ENCODE measurements around the gene ZNF831.

ZNF831 gene

DNA sequence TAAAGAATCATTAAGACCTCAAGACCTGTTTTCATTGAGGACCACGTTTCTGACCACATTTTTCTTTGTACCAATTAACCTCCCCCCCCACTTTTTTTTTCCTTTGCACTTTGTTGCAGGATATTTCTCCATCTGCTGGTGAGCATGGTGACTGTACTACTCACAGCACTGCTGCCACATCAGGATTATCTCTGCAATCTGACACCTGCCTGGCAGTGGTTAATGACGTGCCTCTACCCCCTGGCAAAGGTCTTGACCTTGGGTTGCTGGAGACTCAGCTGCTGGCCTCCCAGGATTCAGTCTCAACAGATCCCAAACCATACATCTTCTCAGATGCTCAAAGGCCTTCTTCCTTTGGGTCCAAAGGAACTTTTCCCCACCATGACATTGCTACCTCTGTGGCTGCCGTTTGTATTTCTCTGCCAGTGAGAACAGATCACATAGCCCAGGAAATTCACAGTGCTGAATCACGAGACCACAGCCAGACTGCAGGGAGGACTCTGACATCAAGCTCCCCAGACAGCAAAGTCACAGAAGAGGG lies 90.2 kb downstream of the ZNF831 start:
- DNase-seq = peak; percentile 27

DNA sequence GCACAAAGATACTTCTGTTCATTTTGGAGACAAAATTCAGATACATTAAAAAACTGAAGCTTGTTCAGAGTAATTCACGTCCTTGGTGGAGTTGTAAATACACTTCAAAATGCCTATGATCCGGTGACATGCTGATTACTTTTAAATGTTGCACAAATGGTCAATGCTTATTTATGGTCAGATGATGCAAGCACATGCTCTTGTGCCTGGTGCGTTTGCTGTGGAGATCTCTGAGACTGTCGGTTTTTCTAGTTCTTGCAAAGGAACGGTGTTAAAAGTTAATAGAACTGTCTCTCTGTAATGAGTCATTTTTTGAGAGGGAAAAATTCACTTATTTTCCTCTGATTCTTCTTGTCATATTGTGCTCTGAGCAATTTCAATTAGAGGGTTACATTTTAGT lies 91.6 kb downstream of the ZNF831 start:
- no peak for DNase-seq

DNA sequence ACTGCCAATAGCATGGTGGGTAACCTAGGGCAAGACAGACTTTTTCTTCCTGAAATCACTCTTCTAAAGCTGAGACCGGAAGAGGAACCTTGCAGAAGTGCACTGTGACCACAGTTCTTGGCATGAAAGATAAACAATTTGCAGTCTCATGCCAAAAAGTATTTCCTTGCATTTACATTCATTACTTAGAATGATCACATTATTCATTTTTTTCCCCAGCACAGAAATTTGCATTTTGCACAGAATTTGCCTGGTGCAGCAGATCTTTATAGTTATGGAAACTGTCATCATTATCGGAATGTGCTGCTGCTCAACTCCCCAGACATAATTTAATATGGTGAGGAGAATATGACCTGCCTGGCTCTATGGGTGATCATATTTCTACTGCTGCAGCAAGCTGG lies 94.6 kb downstream of the ZNF831 start:
- DNase-seq = no peak

DNA sequence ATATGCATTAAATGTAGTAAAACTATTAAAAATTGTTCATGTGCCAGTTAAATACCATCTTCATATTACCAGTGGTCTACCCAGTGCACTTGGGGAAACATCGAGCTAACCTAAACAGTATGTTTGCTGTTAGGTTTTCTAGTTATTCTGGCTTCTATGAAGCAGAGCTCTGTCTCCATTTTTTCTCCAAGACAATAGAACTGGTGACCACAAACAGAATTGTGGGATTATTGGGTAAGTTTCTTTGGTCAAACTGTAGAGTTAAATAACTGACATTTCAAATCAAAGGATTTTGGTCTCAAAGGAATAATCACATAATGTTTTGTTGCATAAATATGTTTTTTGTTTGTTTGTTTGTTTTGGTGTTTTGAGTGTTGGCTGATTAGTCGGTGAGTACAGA lies 96.3 kb downstream of the ZNF831 start:
- DNase-seq = no peak

DNA sequence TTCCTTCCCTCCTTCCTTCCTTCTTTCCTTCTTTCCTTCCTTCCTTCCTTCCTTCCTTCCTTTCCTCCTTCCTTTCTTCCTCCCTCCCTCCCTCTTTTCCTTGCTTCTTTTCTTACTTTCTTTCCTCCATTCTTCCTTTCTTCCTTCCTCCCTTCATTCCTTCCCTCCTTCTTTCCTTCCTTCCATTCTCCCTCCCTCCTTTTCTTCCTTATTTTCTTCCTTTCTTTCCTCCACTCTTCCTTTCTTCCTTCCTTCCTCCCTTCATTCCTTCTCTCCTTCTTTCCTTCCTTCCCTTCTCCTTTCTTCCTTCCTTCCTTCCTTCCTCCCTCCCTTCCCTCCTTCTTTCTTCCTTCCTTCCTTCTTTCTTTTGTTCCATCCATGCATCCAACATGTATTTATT lies 101.7 kb downstream of the ZNF831 start:
- DNase-seq = no peak

DNA sequence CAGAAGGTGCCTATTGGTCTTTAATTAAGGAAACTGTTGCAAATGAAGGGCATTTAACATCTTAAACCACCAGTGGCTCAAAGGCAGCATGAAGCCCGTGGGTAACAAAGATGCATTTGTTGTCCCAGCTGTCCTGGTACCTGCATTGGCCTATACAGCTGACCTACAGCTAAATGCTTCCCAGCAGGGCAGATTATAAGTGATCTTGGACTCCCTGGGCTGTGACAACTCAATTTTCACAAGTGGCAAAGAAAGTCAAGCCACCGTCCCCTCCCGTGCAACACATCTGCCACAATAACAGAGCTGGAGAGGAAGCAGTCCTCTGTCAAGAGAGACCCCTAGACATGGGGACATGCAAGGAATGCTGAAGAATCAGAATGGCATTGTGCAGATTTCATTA lies 105.2 kb downstream of the ZNF831 start:
- DNase-seq = no peak

DNA sequence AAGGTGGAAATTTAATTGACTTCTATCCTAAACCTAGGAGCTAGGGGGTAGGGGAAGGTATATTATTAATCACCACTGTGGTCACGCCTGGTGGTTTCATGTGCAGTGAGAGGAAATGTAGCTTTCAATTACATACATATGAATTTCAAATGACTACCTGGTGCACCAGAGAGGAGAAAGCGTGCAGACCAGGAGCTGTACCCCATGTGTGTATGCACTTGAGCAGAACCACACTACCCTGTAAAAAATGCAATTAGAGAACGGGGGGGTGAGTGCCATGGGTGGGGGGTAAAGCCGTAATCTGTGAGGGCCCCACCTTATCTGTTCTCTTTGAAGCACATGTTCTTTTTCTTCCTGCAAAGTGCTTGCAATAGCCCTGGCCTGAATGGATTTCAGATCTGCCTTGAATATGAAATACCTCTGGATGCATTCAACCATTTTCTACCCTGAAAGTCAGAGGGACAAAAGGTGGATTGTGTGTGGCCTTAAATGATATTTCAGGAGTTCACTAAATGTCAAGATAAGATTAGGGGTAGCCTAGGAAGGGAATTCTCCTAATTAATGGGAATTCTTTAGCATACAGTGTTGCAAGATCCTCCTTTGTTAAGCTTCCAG lies 105.9 kb downstream of the ZNF831 start:
- no peak for DNase-seq

DNA sequence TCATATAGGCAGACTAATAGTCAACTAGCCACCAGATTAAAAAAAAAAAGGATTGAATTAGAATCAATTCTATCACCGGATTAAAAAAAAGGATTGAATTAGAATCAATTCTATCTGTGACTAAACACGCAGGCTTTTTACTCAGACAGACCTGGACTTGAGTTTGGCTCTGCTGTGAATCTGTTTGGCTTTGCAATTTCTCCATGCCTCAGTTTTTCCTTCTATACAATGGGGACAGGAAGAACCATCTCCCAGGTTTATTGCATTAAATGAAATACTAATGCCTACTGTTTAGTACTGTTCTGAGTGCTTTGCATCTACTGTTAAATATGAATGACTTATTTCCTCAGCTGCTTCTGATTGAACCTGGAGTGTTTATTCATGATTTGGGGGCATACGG lies 106.8 kb downstream of the ZNF831 start:
- DNase-seq = no peak

DNA sequence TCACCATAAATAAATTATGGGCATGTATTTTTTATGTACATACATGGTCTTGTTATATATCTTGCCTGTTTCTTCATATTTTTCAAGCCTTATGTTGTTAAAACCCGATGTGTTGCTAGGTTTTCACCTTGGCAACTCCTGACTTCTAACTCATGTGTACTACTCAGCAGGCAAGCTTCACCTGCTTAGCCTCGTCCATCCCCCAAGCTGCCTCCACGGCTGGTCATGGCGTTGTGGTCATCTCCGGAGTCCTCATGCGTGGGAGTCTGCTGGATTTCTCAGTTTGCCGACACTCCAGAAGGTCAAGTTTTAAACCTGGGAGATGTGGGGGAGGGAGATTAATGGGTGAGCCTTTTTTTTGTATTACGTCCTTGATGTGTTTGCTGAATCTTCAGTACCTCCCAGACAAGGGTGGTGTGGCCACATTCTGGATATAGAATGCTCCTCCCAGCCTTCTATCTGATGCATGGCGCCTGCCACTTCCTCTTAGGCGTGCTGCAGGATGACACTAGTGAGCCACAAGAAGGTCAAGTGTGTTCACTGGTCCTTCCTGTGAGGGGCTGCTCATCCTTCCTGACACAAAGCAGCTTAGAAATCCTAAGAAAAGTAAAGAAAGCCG lies 110.2 kb downstream of the ZNF831 start:
- no peak for DNase-seq

DNA sequence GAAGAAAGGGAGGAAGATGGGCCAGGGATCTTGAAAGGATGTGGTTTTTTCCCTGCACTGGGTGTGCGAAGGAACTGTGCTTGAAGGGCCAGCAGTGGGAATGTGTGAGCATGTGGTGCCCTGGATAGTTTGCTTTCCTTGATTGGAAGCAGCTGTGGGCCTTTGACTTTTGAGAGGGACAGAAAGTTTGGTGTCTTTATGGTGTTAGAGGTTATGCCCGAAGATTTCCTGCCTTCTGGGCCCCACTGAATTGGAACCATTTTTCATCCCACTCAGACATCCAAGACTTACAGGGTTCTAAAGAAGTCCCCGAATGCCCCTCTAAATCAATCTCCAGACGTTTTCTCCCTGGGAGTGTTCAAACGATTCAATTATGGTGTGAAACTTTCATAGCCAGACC lies 113.3 kb downstream of the ZNF831 start:
- DNase-seq = no peak

DNA sequence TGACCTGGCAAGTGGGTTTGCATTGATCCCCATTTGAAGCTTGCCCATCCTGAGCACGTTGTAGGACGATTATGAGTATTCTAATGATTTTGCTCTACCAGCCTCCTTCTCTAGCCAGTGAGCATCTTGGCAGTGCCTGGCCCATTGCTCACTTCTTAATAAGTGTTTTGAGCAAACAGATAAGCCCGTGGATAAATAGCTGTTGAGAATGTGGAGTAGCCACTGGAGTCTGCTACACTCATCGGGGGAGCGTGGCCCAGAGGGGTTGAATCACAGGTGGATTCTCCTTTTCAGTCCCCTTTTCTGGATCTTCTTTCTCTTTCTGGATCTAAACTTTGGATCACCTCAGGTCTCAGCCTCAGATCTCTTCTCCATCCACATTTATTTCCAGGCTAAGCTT lies 120.8 kb downstream of the ZNF831 start:
- no peak for DNase-seq

DNA sequence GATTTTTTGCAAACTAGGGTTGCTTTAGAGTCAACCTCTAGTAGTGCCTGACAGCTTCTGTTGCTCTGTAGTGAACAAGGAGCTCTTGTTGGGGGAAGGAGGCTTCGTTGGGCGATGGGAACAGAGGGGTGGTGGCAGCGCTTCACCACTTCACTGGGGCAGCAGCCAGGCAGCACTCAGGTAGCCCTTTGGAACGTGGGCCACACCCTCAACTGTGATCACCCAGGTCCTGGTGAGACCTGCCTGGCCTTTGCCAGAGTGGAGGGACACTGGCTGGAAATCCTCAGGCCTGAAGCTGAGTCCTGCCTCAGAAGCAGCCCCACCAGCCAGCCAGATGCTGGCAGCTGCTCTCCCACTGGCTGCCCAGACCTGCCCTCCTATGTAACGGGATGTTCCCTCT lies 126.4 kb downstream of the ZNF831 start:
- DNase-seq = no peak

DNA sequence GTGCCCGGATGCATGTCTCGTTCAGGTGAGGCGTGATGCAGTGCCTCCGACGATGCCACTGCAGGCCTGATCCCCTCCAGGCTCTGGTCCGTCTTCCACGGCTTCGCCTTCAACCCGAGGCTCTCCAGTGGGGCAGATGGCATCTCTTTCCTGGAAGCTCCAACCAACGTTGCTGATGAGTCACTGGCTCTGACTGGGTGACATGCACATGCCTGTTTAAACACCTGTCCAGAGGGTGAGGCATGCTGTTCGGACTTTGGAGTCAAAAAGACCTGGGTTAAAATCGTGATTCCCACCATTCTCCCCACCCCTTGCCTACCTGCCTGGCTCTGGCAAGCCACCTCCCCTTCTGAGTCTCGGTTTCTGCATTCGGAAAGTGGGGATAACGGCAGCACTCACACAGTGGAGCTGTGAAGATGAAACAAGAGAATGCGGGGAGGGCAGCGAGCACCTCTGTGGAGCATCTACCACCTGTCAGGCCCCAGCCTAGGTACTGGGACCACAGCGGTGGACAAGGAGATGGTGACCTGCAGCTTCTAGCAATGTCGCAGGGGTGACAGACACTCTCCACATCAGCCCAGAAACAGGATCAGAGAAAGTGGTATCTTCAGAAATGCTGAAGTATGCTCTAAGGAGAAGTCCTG lies 128.2 kb downstream of the ZNF831 start:
- no peak for DNase-seq

DNA sequence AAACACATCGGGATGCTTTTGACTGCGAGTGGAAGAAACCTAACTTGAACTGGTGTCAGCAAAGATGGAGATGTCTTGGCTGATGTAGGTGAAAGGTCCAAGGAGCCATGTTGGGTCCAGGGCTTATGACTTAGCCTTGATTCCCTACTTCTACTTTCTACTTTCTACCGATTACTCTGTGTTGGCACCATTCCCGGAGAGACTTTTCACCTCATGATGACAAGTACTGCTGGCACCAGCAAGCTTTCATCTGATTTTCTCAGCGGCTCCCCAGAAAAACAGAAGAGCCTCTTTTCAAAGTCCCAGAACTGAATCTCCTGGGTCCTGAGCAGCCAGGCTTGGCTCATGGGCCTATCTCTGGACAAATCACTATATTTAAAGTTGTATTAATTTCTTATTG lies 131.9 kb downstream of the ZNF831 start:
- no peak for DNase-seq

DNA sequence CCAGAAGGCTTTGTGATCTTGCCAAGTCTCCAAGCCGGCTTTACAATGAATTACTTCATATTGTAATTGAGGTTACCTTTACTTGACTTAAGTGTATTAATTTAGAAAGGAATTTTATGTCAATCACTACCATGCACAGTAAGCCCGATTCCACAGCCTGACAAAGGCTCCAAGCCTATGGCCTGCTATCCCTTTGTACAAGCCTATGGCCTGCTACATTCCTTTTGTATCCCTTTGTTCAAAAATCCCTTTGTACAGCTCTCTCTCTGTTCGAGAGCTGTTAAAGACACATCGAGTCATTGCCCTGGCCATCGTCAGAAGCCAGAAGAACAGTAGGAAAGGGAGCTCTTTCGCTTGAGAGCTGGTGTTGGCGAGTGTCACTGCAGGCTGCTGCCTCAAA lies 134.1 kb downstream of the ZNF831 start:
- no peak for DNase-seq

DNA sequence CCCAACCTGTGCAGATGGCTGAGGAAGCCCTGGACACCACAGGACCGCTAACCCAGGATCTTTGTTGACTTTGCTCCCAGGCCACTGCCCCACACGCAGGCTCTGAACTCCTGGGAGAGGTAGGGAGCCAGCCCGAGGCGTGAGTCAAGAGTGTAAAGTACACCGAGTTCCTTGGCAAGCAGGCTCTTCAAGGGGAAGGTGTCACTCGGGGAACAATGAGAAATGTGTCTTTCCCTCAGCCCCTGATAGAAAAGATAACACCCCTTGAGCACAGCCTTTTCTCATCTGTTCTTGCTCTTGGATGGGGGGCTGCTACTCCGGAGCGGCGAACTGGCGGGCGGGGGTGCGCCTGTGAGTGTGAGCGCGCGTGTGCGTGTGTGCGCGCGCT lies 136.3 kb downstream of the ZNF831 start:
- DNase-seq = no peak

DNA sequence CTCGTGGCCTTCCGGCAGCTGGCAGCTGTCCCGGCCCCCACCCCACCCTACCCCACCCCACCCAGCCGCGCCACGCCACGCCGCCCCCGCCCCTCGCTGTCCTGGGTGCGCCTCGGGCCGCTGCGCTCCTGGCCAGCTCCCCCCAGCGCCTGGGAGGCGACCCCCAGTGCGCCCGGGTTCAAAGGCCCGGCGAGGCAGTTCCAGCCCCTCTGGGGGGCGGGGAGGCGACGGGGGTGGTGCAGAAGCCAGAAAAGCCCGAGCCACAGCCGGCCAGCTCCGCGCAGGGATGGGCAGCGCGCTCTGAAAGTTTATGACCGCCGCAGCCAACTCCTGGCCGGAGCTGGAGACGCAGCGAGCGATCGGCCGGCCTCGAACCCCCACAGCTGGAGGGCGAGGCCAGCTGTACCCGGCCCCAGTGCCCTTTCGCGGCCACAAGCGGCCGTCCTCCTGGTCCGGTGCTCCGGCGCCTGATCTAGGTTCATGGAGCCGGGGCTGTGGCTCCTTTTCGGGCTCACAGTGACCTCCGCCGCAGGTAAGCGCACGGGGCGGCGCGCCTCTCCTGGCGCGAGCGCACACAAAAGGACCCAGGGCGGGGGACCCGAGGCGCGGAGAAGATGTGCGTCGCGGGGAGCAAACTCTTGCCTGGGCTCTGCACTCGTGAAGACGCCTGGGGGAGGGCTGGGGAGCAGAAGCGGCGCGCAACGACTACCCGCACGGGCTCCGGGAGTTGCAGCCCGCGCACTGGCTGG lies 136.9 kb downstream of the ZNF831 start, which contains the start of gene EDN3:
TSS of gene EDN3 (plus strand) at position 279 of the 749 bp plus-strand sequence. CDS start at position 481, 202 bp downstream.
- no peak for DNase-seq

DNA sequence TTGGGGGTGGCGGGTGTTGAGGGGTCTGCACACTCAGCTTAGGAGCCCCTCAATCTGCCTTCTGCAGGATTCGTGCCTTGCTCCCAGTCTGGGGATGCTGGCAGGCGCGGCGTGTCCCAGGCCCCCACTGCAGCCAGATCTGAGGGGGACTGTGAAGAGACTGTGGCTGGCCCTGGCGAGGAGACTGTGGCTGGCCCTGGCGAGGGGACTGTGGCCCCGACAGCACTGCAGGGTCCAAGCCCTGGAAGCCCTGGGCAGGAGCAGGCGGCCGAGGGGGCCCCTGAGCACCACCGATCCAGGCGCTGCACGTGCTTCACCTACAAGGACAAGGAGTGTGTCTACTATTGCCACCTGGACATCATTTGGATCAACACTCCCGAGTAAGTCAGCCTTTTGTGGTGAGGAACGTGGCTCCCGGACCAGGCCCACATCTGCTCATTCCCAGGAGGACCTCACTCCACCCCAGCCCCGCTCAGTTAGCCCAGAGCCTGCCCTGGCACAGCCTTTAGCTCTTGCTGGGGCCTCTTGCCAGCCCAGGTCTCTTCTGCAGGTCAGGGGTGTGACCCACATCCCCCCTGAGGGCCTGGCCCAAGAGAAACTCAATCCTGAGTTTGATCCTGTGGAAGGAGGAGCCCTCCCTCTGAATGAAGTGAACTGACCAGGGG lies 137.9 kb downstream of the ZNF831 start:
- DNase-seq = no peak

DNA sequence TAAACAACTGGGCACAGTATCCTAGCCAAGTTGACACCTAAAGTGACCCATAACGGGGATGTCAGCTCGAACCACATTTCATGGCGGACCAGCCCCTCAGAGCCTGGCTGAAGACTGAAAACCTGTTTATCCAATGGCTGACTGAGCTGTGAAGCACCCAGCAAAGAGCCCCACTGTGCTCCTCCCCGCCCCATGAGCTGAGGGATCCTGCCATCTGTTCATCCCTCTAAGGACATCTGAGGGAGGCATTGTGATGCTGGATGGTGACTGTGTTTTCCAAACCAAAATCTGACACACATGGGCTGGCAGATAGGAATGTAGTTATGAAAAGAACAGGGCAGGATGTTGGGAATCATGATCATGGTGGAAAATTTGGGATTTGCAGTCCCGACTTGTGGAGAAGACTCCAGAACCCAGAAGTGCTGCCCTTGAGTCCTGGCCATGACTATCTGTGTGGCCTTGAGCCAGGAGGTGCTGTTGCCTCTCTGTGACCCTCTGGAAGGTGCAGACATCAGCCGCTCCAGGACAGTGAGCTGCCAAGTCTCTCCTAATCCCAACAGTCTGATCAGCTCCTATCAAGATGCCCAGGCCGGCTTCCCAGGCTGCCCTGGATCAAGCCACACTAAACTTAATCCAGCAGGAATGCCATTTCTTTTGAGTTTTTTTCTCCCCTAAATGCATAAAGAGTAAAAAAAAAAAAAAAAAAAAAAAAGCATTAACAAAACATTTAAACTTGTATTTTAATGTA lies 142.5 kb downstream of the ZNF831 start:
- DNase-seq = no peak

DNA sequence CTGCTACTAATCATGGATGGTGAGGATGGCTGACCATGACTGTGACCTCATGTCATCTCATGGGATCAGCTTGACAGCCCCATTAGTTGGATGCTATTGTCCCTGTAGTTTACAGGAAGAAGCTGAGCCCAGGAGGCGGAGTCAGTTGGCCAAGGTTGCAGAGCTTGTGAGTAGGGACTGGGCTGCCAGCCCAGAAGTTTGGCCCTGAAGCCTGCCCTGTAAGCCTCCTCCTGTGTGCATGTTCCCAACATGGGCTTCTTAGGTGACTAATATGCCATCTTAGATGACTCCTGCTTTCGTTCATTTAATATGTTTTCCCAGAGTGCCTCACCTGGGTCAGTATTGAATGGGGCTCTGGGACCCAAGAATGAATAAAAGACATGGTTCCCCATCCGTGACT lies 143.6 kb downstream of the ZNF831 start:
- DNase-seq = no peak
